GM19438 (cell line): ENCODE results near the gene OR7C2.
"Not testable (repeated sequence)": the region's sequence is repeated elsewhere in the genome, so short reads cannot be mapped to it uniquely, and the experiment has no call there.

Experiments used
- ATAC-seq: cut with Tn5 transposase; IDR thresholded peaks from one replicate; pipeline ENCODE4 v1.9.1; 2021; ENCODE audit warnings: low read depth; ENCODE audit not compliant: unreplicated experiment

Gene OR7C2

DNA sequence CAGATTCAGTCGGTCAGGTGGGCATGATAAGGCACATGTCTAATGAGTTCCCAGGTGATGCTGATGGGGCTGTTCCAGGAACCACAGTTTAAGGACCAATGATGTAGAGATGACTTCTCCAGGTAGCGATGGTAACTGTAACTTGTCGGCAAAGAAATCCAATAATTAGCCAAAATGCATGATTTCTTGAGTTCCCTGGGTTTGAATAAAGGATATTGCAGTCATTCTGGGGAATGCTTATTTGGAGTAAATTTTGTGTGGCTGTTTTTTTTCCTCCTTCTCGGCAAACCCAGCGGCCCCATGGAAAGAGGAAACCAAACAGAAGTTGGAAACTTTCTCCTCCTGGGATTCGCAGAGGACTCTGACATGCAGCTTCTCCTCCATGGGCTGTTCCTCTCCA is at the start of gene OR7C2:
TSS of gene OR7C2 (plus strand) at position 301 of the 400 bp plus-strand sequence. CDS start at position 301, 0 bp downstream.
- no peak for ATAC-seq

- ATAC-seq, result no peak
Observed at GRCh38 chr19:14901675-14902260, 39.5 kb upstream of the OR7C2 start.

DNA sequence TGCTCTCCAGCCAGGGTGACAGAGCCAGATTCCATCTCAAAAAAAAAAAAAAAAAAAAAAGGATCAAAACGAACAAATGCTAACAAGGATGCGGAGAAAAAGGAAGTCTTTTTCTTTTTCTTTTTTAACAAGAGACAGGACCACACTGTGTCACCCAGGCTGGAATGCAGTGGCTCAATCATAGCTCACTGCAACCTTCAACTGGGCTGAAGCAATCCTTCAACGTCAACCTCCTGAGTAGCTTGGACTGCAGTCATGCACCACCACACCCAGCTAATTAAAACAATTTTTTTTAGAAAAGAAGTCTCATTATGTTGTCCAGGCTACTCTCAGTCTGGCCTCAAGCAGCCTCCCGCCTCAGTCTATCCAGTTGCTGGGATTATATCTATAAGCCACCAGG is 34.6 kb upstream of the OR7C2 start:
- ATAC-seq, result no peak

- ATAC-seq, result no peak
Observed at GRCh38 chr19:14915116-14915515, 26.2 kb upstream of the OR7C2 start.

DNA sequence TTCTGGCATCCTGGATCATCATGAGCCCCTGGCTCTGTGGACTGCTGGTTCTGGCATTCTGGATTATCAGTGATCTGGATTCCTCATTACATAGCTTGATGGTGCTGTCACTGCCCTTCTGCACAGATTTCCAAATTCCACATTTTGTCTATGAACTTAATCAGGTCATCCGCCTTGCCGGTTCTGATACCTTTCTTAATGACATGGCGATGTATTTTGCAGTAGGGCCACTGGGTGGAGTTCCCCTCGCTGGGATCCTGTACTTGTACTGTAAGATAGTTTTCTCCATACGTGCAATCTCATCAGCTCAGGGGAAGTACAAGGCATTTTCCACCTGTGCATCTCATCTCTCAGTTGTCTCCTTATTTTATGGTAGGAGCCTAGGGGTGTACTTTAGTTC is 24.4 kb upstream of the OR7C2 start:
- ATAC-seq, result no peak

DNA sequence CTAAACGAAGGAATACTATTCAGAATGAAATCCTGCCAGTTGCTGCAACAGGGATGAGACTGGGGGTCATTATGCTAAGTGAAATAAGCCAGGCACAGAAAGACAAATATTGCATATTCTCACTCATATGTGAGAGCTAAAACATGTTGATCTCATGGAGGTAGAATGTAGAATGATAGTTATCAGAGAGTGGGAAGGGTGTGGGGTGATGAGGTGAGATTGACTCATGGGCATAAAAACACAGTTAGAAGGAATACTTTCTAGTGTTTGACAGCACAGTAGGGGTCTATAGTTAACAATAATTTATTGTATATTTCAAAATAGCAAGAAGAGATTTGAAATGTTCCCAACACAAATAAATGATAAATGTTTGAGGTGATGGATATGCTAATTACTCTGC is 7.8 kb upstream of the OR7C2 start:
- no peak for ATAC-seq

- no peak for ATAC-seq
Observed at GRCh38 chr19:14940266-14940665, 1.0 kb upstream of the OR7C2 start.

GRCh38 chr19:14943601-14944000 is 2.3 kb downstream of the OR7C2 start:
- ATAC-seq, result no peak

GRCh38 chr19:14944456-14944855 is 3.2 kb downstream of the OR7C2 start:
- no peak for ATAC-seq

GRCh38 chr19:14949413-14949812 is 8.1 kb downstream of the OR7C2 start:
- not testable (repeated sequence) for ATAC-seq

DNA sequence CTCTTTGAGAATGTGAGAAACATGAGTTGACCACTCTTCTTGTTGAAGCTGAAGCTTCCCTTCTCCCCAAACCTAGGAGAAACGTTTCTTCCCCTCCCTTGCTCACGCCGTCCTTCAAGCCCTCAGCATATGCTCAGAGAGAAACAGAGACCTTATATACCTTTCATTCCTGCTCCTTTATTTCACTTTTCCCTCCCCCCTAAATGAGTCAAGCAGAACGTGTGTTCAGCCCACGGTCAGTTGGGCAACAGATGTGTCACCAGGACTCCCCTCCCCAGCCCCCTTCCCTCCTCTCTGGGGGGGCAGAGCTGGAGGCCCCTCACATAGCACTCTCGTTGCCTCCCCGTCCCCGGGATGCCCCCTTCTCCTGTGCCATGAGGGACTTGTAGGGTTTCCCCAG is 8.6 kb downstream of the OR7C2 start:
- ATAC-seq, result no peak

DNA sequence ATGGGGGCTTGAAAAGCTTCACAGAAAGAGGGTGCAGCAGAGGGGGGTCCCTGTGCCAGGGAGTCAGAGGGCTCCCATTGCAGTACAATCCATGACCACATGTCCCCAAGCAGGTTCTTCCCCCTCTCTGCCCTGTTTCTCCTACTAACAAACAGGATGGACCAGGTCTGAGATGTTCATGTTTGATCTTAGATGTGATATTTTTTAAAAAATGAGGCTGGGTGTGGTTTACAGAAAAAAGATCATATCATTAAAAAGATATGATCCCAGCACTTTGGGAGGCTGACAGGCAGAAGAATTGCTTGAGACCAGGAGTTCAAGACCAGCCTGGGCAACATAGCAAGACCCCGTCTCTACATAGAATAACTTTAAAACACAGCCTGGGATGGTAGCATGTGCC is 9.1 kb downstream of the OR7C2 start:
- no peak for ATAC-seq

DNA sequence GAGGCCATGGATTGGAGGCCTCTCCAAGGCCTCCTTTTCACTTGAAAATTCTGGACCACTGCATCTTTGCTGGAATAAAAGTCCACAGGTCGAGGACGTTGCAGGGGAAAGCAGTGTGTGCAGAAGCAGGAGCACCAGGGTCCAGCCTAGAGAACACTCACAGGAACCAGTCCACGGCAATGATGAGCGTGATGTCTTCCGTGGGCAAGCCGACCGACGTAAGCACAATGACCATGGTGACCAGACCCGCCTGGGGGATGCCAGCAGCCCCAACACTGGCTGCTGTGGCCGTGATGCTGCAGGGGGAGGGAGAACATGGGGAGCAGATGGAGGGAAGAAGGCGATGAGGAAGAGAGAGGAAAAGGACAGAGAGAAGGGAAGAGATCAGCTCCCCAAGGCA is 11.5 kb downstream of the OR7C2 start:
- ATAC-seq, result no peak

GRCh38 chr19:14954071-14954655 is 12.9 kb downstream of the OR7C2 start:
- no peak for ATAC-seq

DNA sequence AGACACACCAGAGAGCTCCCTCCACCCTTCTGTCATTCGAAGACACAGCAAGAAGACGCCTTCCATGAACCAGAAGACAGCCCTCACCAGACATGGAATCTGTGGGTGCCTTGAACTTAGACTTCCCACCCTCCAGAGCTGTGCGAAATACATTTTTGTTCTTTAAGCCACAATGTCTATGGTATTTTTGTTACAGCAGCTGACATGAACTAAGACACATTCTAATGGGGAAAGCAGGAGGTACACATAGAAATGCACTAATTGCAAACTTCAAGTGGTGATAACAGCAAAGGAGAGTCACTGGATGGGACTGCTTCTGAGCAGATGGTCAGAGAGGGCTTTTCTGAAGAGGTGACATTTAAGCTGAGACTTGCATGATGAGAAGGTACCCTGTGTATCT is 16.2 kb downstream of the OR7C2 start:
- ATAC-seq, result no peak

DNA sequence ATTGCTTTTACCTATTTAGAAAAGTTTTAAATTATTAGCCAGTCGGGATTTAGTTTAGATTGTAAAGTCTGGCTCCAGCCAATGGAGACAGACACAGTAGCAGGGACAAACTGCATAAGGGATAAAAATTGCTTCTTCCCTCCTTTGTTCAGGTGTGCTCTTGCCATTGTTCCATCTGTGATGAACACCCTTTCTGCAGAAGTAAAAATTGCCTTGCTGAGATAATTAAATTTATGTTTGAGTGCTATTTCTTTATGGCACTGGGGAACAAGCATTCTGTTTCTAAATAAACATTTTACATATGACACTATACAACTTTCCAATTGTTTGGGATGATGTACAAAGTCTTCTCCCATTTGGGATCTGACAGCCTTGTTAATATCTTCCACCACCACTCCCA is 18.0 kb downstream of the OR7C2 start:
- no peak for ATAC-seq

DNA sequence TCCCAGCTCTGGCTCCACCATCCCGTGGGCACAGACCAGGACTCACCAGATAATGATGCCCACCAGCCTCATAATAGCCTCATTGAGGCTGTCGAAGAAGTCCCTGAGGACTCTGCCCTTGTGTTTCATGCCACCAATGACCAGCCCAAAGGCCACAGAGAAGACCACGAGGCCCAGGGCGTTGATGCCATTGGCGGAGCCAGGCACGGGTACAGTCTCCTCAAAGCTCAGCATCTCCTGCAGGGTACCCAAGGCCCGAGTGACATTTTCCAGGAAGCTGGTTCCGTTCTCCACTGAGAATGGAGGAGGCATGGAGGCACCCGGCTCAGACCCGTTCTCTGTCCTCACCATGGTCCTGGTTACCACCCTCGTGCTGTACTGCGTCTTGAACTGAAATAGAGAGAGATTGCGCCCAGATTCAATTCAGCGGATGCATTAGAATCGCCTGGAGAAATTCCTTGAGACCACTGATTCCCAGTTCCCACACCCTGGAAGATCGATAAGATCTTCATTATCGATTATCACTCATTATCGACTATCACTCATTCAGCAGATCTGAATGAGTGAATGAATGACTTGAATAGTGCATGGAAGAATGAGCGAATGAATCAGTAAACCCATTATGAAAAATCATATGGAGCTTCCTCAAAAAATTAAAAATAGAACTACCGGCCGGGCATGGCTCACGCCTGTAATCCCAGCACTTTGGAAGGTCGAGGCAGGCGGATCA is 20.8 kb downstream of the OR7C2 start:
- ATAC-seq, result no peak

GRCh38 chr19:14968247-14968646 is 27.0 kb downstream of the OR7C2 start:
- no peak for ATAC-seq

- ATAC-seq, result no peak
Observed at GRCh38 chr19:14971474-14971873, 30.2 kb downstream of the OR7C2 start.

GRCh38 chr19:14972676-14973075 is 31.4 kb downstream of the OR7C2 start:
- ATAC-seq, result no peak

DNA sequence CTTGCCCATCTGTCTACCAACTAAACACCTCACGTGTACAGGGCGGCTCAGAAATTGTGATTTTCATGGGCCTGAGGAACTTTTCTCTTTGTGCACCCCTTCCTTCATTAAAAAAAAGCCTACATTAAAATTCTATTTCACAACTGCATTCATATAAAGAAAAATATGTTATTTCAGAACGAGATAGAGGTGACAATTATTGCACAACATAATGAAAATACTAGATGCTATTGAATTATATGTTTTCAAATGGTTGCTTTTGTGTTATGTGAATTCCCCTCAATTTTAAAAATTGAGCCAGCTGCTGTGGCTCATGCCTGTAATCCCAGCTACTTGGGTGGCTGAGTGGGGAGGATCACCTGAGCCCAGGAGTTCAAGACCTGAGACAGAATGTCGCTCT is 33.2 kb downstream of the OR7C2 start:
- no peak for ATAC-seq

DNA sequence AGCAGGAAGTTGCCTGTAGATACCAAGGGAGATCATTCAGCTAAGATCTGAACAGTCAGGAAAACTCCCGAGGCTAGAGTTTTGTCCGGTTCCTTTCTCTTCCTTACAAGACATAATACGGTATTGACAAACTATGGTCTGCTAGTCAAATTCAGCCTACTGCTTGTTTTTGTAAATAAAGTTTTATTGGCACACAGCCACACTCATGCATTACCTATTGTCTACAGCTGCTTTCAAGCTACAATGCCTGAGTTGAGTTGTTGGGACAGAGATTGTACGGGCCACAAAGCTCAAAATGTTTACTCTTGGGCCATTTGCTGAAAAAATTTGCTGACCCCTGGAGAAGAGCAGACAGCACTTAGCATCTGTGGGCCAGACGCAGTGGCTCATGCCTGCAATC is 35.8 kb downstream of the OR7C2 start:
- ATAC-seq, result no peak
